Lower leg skin (tissue), 3 donors: ENCODE measurements around the gene A1CF.

ENCODE experiments used
- POLR2A ChIP-seq, 2 donors: fragments of 450-650 bp; IDR thresholded peaks; one replicate each; pipeline ENCODE4 v1.6.1; 2016 to 2017; ENCODE audit warnings: antibody characterized with exemption in 2 of 2, mild to moderate bottlenecking in 1 of 2, moderate library complexity in 1 of 2
- TF ChIP-seq, protein P1 (sequence below), 3 donors: fragments of 450-650 bp; IDR thresholded peaks; one replicate each; pipeline ENCODE4 v1.5.1; 2016; ENCODE audit warnings: antibody characterized with exemption in 3 of 3, mild to moderate bottlenecking in 3 of 3, moderate library complexity in 2 of 3

DNA sequence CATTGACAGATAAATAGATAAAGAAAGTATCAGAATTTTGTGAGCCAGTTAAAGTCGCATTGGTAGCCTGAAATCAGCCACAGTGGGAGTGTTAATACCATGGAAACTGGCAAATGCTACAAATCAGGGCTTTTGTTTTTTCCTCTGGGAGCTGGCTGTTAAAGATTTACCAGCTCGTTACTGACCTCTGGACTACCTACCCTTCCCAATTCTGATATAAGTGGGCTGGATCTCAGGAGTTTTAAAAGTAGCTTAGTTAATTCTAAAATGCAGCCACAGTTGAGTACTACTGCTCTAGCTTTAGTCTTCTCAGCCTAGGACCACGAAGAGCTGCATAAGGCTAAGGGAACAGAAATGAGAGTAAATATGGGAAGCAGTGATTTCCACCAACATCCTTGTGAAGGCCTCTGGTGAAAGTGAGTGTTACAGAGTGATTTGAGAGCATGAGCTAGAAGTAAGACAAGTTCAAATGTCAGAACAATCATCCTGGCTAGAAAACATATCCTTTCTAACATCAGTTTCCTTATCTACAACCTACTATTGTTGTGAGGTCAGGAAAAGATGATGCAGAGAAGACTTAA is 53.2 kb downstream of the A1CF start:
- no peak for TF ChIP-seq POLR2A (IDR thresholded peaks at IDR 0.05)
- TF ChIP-seq, protein P1, sequence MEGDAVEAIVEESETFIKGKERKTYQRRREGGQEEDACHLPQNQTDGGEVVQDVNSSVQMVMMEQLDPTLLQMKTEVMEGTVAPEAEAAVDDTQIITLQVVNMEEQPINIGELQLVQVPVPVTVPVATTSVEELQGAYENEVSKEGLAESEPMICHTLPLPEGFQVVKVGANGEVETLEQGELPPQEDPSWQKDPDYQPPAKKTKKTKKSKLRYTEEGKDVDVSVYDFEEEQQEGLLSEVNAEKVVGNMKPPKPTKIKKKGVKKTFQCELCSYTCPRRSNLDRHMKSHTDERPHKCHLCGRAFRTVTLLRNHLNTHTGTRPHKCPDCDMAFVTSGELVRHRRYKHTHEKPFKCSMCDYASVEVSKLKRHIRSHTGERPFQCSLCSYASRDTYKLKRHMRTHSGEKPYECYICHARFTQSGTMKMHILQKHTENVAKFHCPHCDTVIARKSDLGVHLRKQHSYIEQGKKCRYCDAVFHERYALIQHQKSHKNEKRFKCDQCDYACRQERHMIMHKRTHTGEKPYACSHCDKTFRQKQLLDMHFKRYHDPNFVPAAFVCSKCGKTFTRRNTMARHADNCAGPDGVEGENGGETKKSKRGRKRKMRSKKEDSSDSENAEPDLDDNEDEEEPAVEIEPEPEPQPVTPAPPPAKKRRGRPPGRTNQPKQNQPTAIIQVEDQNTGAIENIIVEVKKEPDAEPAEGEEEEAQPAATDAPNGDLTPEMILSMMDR (IDR thresholded peaks at IDR 0.05) = no peak
